Measurements from ENCODE around the gene PLBD2.

PLBD2 gene

DNA sequence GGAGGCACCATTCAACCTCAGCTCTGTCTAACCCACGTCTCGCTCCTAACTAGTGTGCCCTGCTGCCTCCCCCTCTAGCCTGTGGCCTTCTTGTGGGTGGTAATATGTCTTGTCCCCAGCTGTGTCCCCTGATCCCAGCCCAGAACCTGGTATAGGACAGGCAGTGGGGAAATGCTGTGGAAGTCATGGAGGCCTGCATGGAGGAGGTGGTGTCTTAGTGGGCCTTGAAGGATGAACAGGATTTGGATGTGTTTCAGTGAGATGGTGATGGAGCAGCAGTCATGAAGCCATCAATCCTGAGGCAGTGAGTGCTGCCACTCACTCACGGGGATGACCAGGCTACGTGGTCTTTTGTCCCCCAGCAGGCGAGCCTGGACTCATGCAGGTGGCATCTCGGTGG is 13.4 kb downstream of the PLBD2 start:
- H3K4me3 ChIP-seq (ENCODE audit: insufficient read depth, low read length, poor library complexity, severe bottlenecking) = no peak overlapping the region
- no peak for TF ChIP-seq EZH2phosphoT487 (conservative IDR thresholded peaks at IDR 0.05; ENCODE audit: low read length)
- TF ChIP-seq, protein P1, sequence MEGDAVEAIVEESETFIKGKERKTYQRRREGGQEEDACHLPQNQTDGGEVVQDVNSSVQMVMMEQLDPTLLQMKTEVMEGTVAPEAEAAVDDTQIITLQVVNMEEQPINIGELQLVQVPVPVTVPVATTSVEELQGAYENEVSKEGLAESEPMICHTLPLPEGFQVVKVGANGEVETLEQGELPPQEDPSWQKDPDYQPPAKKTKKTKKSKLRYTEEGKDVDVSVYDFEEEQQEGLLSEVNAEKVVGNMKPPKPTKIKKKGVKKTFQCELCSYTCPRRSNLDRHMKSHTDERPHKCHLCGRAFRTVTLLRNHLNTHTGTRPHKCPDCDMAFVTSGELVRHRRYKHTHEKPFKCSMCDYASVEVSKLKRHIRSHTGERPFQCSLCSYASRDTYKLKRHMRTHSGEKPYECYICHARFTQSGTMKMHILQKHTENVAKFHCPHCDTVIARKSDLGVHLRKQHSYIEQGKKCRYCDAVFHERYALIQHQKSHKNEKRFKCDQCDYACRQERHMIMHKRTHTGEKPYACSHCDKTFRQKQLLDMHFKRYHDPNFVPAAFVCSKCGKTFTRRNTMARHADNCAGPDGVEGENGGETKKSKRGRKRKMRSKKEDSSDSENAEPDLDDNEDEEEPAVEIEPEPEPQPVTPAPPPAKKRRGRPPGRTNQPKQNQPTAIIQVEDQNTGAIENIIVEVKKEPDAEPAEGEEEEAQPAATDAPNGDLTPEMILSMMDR (IDR thresholded peaks at IDR 0.05; ENCODE audit: insufficient read depth, low read length, poor library complexity, severe bottlenecking) = no peak
- H2AFZ ChIP-seq (ENCODE audit: low read depth, low read length, severe bottlenecking) = no peak overlapping the region
- no peak overlapping the region for H3K9ac ChIP-seq (ENCODE audit: low read length)
- H3K9me3 ChIP-seq (ENCODE audit: insufficient read depth, low read length) = no peaks in the 10 kb centered on the region
- no peak overlapping the region for H3K27ac ChIP-seq (ENCODE audit: low read depth, low read length)
- no peaks in the 10 kb centered on the region for H3K27me3 ChIP-seq (ENCODE audit: low read length)
- no peaks in the 10 kb centered on the region for H3F3A ChIP-seq (ENCODE audit: insufficient read depth)
- no peaks in the 10 kb centered on the region for H3K9me2 ChIP-seq (replicated peaks; ENCODE audit: insufficient read depth, low read length)
- no peak overlapping the region for H3K4me2 ChIP-seq (ENCODE audit: low read depth, low read length, poor library complexity, severe bottlenecking)
- H3K36me3 ChIP-seq (ENCODE audit: low read length) = no peaks in the 10 kb centered on the region
- H4K20me1 ChIP-seq (ENCODE audit: low read depth, low read length) = no peaks in the 10 kb centered on the region
- no peaks in the 10 kb centered on the region for H3K79me2 ChIP-seq (ENCODE audit: insufficient read depth, low read length)

GRCh38 chr12:113372371-113372770 is 14.0 kb downstream of the PLBD2 start:
- H3K36me3 ChIP-seq (ENCODE audit: low read length) = no peaks in the 10 kb centered on the region
- no peak overlapping the region for H3K4me2 ChIP-seq (ENCODE audit: low read depth, low read length, poor library complexity, severe bottlenecking)
- H3K9ac ChIP-seq (ENCODE audit: low read length) = no peak overlapping the region
- no peaks in the 10 kb centered on the region for H3K9me3 ChIP-seq (ENCODE audit: insufficient read depth, low read length)
- H3K79me2 ChIP-seq (ENCODE audit: insufficient read depth, low read length) = no peaks in the 10 kb centered on the region
- no peaks in the 10 kb centered on the region for H3K9me2 ChIP-seq (replicated peaks; ENCODE audit: insufficient read depth, low read length)
- no peak overlapping the region for H2AFZ ChIP-seq (ENCODE audit: low read depth, low read length, severe bottlenecking)
- no peaks in the 10 kb centered on the region for H3F3A ChIP-seq (ENCODE audit: insufficient read depth)
- no peaks in the 10 kb centered on the region for H3K27me3 ChIP-seq (ENCODE audit: low read length)
- no peak for TF ChIP-seq EZH2phosphoT487 (conservative IDR thresholded peaks at IDR 0.05; ENCODE audit: low read length)
- TF ChIP-seq, protein P1 (IDR thresholded peaks at IDR 0.05; ENCODE audit: insufficient read depth, low read length, poor library complexity, severe bottlenecking) = no peak
- no peak overlapping the region for H3K4me3 ChIP-seq (ENCODE audit: insufficient read depth, low read length, poor library complexity, severe bottlenecking)
- no peak overlapping the region for H3K27ac ChIP-seq (ENCODE audit: low read depth, low read length)
- H4K20me1 ChIP-seq (ENCODE audit: low read depth, low read length) = no peaks in the 10 kb centered on the region

- Histone ChIP-seq H3K4me3 (ENCODE audit: insufficient read depth, low read length, poor library complexity, severe bottlenecking) (no peak overlapping the region), H3K36me3 (ENCODE audit: low read length) (no peaks in the 10 kb centered on the region), H2AFZ (ENCODE audit: low read depth, low read length, severe bottlenecking) (no peak overlapping the region), H3K9me2 (replicated peaks; ENCODE audit: insufficient read depth, low read length) (no peaks in the 10 kb centered on the region), H3K4me2 (ENCODE audit: low read depth, low read length, poor library complexity, severe bottlenecking) (no peak overlapping the region), H3K27me3 (ENCODE audit: low read length) (no peaks in the 10 kb centered on the region), H3F3A (ENCODE audit: insufficient read depth) (no peaks in the 10 kb centered on the region), H3K9ac (ENCODE audit: low read length) (no peak overlapping the region), H3K9me3 (ENCODE audit: insufficient read depth, low read length) (no peaks in the 10 kb centered on the region), H3K79me2 (ENCODE audit: insufficient read depth, low read length) (no peaks in the 10 kb centered on the region), H4K20me1 (ENCODE audit: low read depth, low read length) (no peaks in the 10 kb centered on the region), H3K27ac (ENCODE audit: low read depth, low read length) (no peak overlapping the region)
- TF ChIP-seq, protein P1 (IDR thresholded peaks at IDR 0.05; ENCODE audit: insufficient read depth, low read length, poor library complexity, severe bottlenecking) = no peak
- no peak for TF ChIP-seq EZH2phosphoT487 (conservative IDR thresholded peaks at IDR 0.05; ENCODE audit: low read length)
These were observed 15.1 kb downstream of the PLBD2 start for GRCh38 chr12:113373440-113373839.
